HUES6 (cell line): ENCODE results near the gene AQP5.

Experiments used
- H3K27ac ChIP-seq: 2 replicates; pipeline ENCODE4 v1.7.0; 2013; ENCODE audit warnings: low read depth, mild to moderate bottlenecking, low read length, inconsistent platforms
- H3K27me3 ChIP-seq: 2 replicates; pipeline ENCODE4 v1.6.1; 2013; ENCODE audit warnings: low read length; ENCODE audit not compliant: control insufficient read depth, insufficient read depth
- H3K36me3 ChIP-seq: 2 replicates; pipeline ENCODE4 v1.6.1; 2013; ENCODE audit warnings: low read length; ENCODE audit not compliant: control insufficient read depth, insufficient read depth
- H3K4me1 ChIP-seq: 2 replicates; pipeline ENCODE4 v1.6.1; 2013; ENCODE audit warnings: low read length; ENCODE audit not compliant: control insufficient read depth, insufficient read depth
- H3K4me3 ChIP-seq: 2 replicates; pipeline ENCODE4 v1.5.1; 2013; ENCODE audit warnings: low read depth, low read length
- H3K9ac ChIP-seq: one replicate; pipeline ENCODE4 v1.6.1; 2013; ENCODE audit warnings: mild to moderate bottlenecking, low read length
- H3K9me3 ChIP-seq: 2 replicates; pipeline ENCODE4 v1.6.1; 2013; ENCODE audit warnings: low read depth, low read length; ENCODE audit not compliant: control insufficient read depth, insufficient read depth

Gene AQP5

DNA sequence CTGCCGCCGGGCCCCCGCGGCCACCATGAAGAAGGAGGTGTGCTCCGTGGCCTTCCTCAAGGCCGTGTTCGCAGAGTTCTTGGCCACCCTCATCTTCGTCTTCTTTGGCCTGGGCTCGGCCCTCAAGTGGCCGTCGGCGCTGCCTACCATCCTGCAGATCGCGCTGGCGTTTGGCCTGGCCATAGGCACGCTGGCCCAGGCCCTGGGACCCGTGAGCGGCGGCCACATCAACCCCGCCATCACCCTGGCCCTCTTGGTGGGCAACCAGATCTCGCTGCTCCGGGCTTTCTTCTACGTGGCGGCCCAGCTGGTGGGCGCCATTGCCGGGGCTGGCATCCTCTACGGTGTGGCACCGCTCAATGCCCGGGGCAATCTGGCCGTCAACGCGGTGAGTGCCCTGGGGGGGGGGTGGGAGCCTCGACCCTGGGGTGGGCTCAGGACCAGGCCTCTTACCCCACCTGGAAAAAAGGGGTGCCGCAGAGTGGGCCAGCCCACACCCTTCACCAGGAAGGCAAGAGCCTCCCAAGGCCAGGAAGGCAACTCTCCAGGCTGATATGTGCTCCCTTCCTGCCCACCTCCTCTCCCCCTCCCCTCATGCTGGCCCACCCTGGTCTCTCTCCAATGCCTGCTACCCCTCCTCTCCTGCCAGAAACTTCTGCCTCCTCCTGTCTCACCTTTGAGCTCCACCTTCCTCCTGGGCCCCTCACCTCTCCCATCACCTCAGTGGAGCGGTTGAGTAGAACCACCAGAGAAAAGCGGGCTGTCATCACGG, 507 bp downstream of the AQP5 start:
- Histone ChIP-seq H3K27me3 (peaks cover 94% of the 10 kb centered on the region), H3K4me1 (peaks cover 20% of the 10 kb centered on the region), H3K27ac (no peak overlapping the region), H3K9me3 (no peaks in the 10 kb centered on the region), H3K36me3 (no peaks in the 10 kb centered on the region), H3K4me3 (peak overlapping the region; percentile 48), H3K9ac (no peak overlapping the region)

DNA sequence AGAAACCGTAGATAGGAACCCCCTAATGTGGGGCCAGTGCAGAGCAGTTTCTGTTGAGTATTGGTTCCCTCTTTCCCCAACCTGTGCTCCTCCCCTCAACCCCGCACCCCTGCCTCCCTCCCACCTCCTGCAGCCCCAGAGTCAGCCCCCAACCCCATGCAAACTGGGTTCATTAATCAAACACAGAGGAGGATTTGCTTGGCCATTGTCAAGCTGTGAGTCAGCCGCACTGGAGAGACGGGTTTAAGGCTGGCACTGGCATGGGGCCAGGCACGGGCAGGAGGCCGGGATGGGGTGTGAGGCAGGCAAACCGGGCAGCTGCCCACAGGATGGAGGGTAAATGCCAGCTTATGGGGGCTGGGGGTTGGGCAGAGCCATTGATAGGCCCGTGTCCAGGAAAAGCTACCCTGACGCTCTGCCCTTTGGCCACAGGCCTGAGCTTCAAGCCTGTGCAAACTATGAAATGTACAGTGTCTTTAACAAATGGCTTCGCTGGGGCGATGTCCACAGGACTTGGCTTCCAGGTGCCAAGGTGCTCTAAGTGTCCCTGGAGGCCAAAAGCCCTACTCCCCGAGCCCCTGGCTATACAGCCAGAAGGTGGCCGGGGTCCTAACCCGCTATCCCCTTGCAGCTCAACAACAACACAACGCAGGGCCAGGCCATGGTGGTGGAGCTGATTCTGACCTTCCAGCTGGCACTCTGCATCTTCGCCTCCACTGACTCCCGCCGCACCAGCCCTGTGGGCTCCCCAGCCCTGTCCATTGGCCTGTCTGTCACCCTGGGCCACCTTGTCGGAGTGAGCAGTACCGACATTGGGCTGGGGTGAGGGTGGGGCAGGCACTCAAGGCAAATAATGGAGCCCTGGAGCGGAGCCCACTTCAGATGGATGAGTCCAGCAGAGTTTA, 1.4 kb downstream of the AQP5 start:
- no peak overlapping the region for H3K27ac ChIP-seq
- no peaks in the 10 kb centered on the region for H3K36me3 ChIP-seq
- H3K9me3 ChIP-seq, result no peaks in the 10 kb centered on the region
- no peak overlapping the region for H3K4me3 ChIP-seq
- H3K9ac ChIP-seq, result no peak overlapping the region
- H3K27me3 ChIP-seq, result peaks cover 93% of the 10 kb centered on the region
- peaks cover 27% of the 10 kb centered on the region for H3K4me1 ChIP-seq

DNA sequence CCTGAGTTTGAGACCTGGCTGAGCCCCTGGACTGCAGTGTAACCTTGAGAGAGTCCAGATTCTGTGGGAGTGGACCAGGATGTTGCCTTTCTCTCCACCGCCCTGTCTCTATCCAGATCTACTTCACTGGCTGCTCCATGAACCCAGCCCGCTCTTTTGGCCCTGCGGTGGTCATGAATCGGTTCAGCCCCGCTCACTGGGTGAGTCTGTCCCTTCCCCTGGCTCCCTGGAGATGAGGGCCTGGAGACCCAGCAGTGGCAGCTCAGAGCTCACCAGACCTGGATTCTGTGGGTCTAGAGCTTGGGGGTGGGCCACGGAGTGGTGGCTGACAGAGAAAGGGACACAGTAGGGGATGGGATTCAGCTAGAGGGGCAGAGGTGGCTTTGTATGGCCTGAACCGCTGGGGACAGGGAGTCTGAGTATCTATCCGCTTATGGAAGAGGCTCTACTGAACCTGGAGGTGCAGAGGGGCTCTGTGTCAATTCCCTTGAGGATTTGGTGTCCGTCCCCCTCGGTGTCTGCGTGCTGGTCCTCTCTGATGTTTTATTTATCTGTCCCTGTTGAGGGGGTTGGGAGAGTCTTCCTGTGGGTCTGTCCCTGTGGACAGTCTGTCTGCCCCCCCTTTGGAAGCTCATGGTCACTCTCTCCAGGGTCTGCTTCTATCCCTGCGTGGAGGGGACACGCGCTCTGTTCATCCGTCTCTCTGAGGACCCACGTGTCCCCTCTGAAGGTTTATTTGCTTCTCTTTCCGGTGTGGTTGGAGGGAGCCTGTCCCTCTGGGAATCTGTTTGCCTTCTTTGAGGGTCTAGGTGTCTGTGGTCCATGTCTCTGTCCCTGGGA, 2.5 kb downstream of the AQP5 start:
- no peaks in the 10 kb centered on the region for H3K36me3 ChIP-seq
- H3K27ac ChIP-seq, result no peak overlapping the region
- peaks cover 93% of the 10 kb centered on the region for H3K27me3 ChIP-seq
- peaks cover 28% of the 10 kb centered on the region for H3K4me1 ChIP-seq
- no peak overlapping the region for H3K4me3 ChIP-seq
- no peak overlapping the region for H3K9ac ChIP-seq
- H3K9me3 ChIP-seq, result no peaks in the 10 kb centered on the region

- peaks cover 93% of the 10 kb centered on the region for H3K27me3 ChIP-seq
- H3K36me3 ChIP-seq, result no peaks in the 10 kb centered on the region
- no peak overlapping the region for H3K9ac ChIP-seq
- H3K4me3 ChIP-seq, result no peak overlapping the region
- peaks cover 20% of the 10 kb centered on the region for H3K4me1 ChIP-seq
- no peak overlapping the region for H3K27ac ChIP-seq
- no peaks in the 10 kb centered on the region for H3K9me3 ChIP-seq
Observed at GRCh38 chr12:49964849-49965624, 3.4 kb downstream of the AQP5 start.

DNA sequence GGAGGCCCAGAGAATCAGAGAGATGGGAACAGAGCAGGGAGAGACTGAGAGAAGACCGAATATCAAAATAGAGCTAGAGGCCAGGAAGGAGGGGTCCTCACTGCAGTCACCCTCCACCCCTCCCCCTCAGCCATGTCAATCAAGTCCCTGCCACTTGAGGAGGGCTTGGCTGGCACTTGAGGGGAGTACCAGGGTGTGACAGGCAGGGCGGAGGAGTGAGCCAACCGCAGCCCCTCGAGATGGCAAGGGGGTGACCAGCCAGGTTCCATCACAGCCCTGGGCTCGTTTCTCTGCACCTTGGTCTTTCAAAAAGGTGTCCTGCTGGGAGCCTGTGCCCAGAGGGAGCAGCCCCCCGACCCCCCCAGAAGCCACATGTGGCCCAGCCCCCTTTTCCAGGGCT, 4.2 kb downstream of the AQP5 start:
- peaks cover 93% of the 10 kb centered on the region for H3K27me3 ChIP-seq
- no peak overlapping the region for H3K27ac ChIP-seq
- H3K9ac ChIP-seq, result no peak overlapping the region
- H3K4me1 ChIP-seq, result peaks cover 16% of the 10 kb centered on the region
- H3K4me3 ChIP-seq, result no peak overlapping the region
- no peaks in the 10 kb centered on the region for H3K9me3 ChIP-seq
- no peaks in the 10 kb centered on the region for H3K36me3 ChIP-seq

- H3K36me3 ChIP-seq, result no peaks in the 10 kb centered on the region
- H3K4me3 ChIP-seq, result no peak overlapping the region
- H3K9ac ChIP-seq, result no peak overlapping the region
- peaks cover 93% of the 10 kb centered on the region for H3K27me3 ChIP-seq
- peaks cover 15% of the 10 kb centered on the region for H3K4me1 ChIP-seq
- no peak overlapping the region for H3K27ac ChIP-seq
- no peaks in the 10 kb centered on the region for H3K9me3 ChIP-seq
Observed at GRCh38 chr12:49966511-49967041, 4.9 kb downstream of the AQP5 start.

DNA sequence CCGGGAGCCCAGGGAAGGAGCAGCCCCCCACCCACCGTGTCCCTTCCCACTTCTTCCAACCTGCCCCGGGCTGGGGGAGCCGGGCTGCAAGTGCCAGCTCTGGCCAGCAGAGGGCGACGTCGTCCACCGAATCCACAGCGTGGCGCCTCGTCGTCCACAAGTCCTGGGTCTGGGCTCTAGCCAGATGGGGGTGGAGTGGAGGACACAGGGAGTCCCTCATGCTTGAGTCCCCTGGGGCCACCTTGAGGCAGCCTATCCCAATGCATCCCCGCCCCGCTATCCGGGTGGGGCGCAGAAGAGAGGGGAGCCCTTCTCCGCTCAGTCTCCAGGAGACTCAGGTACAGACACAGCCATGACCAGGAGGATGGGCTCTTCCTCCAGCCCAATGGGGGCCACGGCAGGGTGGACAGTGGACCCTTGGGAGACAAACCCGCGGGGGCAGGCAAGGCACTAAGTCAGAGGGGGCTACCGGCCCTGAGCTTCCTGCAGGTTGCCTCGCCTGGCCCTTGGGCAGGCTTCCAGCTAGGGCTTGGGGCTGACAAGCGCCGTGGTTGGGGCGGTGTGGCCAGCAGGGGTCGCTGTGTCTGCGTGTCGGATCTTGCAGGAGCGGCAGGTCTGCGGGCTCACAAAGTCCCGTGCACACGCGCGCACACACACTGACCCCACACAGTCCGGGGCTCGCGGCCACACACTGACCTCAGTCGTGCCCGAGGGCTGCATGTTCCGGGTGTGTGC, 5.5 kb downstream of the AQP5 start:
- H3K4me1 ChIP-seq, result peaks cover 18% of the 10 kb centered on the region
- H3K27me3 ChIP-seq, result peaks cover 88% of the 10 kb centered on the region
- no peaks in the 10 kb centered on the region for H3K36me3 ChIP-seq
- H3K9ac ChIP-seq, result peak overlapping the region; percentile 36
- H3K9me3 ChIP-seq, result no peaks in the 10 kb centered on the region
- no peak overlapping the region for H3K27ac ChIP-seq
- peak overlapping the region; percentile 61 for H3K4me3 ChIP-seq

- Histone ChIP-seq H3K36me3 (no peaks in the 10 kb centered on the region), H3K9ac (no peak overlapping the region), H3K4me1 (peaks cover 18% of the 10 kb centered on the region), H3K9me3 (no peaks in the 10 kb centered on the region), H3K4me3 (peak overlapping the region; percentile 61), H3K27ac (no peak overlapping the region), H3K27me3 (peaks cover 85% of the 10 kb centered on the region)
Observed at GRCh38 chr12:49967777-49968250, 6.1 kb downstream of the AQP5 start.

DNA sequence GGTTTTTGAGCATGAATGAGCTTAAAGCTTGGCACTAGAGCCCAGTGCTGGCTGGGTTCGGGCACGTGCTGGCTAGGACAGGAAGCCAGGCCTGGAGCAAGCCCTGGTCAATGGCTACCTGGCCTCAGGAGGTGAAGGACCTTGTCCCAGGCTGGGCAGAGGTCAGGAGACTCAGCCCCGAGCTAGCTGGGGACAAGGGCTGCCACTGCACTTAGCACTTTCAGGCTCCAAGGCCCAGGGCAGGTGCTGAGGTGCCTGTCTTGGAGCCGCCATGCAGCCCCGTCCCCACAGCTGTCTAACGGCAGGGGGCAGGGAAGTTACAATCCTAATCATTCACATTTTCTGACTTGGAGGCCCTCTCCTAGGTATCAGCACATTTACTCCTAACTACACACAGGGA, 6.8 kb downstream of the AQP5 start:
- H3K27ac ChIP-seq, result no peak overlapping the region
- no peaks in the 10 kb centered on the region for H3K36me3 ChIP-seq
- no peak overlapping the region for H3K4me3 ChIP-seq
- peaks cover 80% of the 10 kb centered on the region for H3K27me3 ChIP-seq
- H3K9ac ChIP-seq, result no peak overlapping the region
- H3K9me3 ChIP-seq, result no peaks in the 10 kb centered on the region
- H3K4me1 ChIP-seq, result peaks cover 18% of the 10 kb centered on the region
